Keratinocyte (primary cell): ENCODE measurements around the gene RBP2.

Experiments
- EZH2 ChIP-seq: IDR thresholded peaks from one replicate; pipeline ENCODE4 v1.6.1; 2012; ENCODE audit warnings: inconsistent platforms, mild to moderate bottlenecking, low read length, moderate library complexity
- TF ChIP-seq, protein P1 (sequence below), 3 experiments: IDR thresholded peaks in 1 of 3; conservative IDR thresholded peaks in 1 of 3; optimal IDR thresholded peaks in 1 of 3; 2 replicates in 2 of 3; 3 replicates in 1 of 3; pipeline versions ENCODE3 to v1.5.1; 2011; ENCODE audit warnings: low read length in 3 of 3, mild to moderate bottlenecking in 3 of 3, moderate library complexity in 2 of 3, control low read depth in 1 of 3, inconsistent platforms in 1 of 3; ENCODE audit not compliant: insufficient read depth in 2 of 3; ENCODE audit errors: extremely low read depth in 1 of 3

DNA sequence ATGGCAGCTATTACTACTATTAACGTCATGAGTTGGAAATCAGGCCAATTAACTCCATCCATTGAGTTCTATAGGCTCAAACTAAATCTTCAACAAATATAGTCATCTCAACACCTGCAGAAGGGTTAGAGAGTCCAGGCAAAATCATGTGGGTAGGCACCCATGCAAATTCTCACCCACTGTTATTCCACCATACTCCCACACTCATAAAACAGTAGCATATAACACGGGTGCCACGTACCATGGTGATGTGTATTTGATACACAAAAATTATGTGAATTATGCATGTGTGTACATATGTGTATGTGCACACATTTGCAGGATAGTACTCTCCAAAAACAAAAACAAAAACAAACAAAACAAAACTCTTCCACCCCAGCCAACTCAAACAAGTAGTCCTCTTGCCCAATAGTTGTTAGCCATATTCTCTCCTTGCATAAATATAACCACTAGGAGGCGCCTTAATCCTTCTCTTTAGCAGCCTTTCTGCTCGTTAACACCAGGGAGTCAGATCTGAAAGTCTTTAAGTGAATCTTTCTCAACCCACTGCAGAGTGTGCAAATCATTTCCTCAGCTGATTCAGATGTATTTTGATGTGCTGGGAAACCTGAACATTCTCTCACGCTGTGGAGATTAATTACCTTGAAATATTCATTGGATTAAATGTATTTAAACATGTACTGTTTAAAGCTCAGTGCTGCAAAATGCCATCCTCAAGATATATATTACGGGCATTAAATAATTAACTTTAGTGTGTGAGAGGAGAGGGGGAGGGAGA is 48.8 kb downstream of the RBP2 start:
- TF ChIP-seq, protein P1, sequence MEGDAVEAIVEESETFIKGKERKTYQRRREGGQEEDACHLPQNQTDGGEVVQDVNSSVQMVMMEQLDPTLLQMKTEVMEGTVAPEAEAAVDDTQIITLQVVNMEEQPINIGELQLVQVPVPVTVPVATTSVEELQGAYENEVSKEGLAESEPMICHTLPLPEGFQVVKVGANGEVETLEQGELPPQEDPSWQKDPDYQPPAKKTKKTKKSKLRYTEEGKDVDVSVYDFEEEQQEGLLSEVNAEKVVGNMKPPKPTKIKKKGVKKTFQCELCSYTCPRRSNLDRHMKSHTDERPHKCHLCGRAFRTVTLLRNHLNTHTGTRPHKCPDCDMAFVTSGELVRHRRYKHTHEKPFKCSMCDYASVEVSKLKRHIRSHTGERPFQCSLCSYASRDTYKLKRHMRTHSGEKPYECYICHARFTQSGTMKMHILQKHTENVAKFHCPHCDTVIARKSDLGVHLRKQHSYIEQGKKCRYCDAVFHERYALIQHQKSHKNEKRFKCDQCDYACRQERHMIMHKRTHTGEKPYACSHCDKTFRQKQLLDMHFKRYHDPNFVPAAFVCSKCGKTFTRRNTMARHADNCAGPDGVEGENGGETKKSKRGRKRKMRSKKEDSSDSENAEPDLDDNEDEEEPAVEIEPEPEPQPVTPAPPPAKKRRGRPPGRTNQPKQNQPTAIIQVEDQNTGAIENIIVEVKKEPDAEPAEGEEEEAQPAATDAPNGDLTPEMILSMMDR (optimal IDR thresholded peaks at IDR 0.05 in 1 of 3, IDR thresholded peaks at IDR 0.05 in 1 of 3, conservative IDR thresholded peaks at IDR 0.05 in 1 of 3; ENCODE audit: extremely low read depth in 1 of 3, insufficient read depth in 2 of 3, low read length in 3 of 3), result peak; percentile 31 to 79 (median 69)
- no peak for TF ChIP-seq EZH2
